Stimulated activated CD4-positive, alpha-beta T cell treated with anti-CD3 and anti-CD28 coated beads, TNF-alpha, amount 100 ng/mL, for 48 hours (primary cell): ENCODE measurements around the gene CRB2.

Experiments used
- DNase-seq, 3 donors: peaks; one replicate each; pipeline ENCODE4 v3.0.0-alpha.2; 2020; ENCODE audit warnings: low read depth in 3 of 3

The CRB2 gene

DNA sequence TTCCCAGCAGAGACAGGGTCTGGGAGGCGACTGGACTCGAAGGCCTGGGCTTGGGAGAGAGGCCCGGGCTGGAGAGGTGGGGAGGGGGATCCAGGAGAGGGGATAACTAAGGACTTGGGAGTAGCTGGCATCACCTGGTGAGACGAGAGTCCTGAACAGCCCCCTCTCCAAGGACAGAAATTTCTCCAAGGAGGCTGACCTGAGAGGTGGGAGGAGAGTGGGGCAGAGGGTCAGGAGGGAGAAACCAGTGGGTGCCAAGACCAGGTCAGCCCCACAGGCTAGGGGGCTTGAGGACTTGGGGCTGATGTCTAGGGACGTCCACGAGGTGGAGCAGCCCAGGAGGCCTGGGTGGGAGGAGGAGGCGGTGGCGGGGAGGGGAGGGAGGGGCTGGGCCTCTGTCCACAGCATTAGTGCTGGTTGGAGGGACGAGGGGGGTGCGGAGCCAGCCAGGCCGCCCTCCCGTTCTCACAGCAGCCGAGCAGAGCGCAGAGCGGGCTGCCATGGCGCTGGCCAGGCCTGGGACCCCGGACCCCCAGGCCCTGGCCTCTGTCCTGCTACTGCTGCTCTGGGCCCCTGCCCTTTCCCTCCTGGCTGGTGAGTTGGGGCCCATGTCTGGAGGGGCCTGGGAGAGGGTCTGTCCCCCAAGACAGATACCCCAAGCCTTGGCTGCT is at the start of gene CRB2:
Gene CRB2, plus strand, starts transcription at position 437 of the 671 bp plus-strand sequence. Its CDS starts 64 bp downstream, at position 501.
- no peak for DNase-seq

- DNase-seq = no peak
Measured at GRCh38 chr9:123309611-123310010, 46.4 kb upstream of the CRB2 start.

- DNase-seq = no peak
Measured at GRCh38 chr9:123310551-123311249, 45.3 kb upstream of the CRB2 start.

GRCh38 chr9:123311250-123311752 is 44.7 kb upstream of the CRB2 start:
- no peak for DNase-seq

DNA sequence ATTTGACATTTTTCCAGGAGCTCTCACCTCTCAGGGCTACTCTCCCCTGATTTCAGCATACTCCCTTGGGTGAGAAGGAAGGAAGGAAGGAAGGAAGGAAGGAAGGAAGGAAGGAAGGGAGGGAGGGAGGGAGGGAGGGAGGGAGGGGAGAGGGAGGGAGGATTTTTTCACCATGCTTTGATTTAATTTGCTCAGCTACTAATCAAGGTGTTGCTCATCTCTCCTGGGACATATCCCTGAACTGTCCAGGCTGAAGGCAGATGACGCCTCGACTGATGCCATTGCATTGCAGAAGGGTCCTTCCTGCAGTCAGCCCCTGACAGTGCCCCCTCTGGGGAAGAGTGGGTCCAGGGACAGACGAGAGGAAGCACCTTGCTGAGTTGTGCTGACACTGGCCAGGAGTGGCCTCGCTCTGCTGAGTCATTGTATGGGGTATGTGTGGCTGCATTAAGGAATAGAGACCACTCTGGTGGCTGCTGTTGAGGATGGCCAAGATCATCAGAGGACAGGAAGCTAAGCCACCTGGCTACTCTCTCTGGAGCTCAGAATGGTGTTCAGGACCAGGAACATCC is 43.6 kb upstream of the CRB2 start:
- DNase-seq = no peak

DNA sequence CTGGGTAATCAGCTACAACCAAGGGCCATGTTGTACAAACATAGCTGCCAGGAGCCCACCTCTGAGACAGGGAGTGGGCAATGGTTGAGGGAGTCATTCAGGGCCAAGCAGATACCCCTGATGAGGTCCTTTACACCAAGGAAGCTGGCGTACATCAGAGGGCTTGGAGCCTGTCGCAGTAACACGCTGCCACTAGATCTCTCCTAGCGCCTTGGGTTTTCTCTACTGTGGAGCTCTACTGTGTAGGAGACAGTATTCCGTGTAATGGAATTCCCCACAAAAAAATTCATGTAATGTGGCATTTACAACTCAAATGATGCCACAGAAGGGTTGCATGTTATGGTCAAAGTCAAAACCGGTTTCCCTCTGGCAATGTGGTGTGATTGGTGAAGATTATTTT is 41.4 kb upstream of the CRB2 start:
- DNase-seq = no peak

GRCh38 chr9:123315635-123316034 is 40.4 kb upstream of the CRB2 start:
- no peak for DNase-seq

DNA sequence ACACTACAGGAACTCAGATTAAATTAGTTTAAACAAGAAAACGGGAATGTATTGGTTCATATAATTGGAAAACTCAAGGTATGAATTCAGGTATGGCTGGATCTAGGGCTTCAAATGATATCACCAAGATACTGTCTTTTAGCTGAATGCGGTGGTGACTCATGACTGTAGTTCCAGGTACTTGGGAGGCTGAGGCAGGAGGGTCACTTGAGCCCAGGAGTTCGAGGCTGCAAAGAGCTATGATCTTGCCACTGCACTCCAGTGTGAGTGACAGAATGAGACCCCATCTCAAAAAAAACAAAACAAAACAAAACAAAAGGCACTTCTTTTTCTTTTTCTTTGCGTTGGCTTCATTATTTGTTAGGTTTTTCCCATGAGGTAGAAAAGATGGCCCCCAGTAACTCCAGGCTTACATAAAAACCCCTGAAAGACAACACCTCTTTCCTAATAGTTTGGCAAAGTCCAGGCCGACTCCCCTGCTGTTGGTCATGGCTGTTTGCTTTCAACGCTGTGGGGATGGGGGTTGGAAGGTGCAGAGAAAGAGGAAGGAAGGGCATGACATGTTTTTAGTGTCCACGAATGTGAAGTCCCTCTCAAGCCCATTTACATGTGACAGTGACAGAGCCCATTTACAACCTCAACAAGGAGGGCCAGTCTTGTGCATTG is 39.8 kb upstream of the CRB2 start:
- DNase-seq = no peak

DNA sequence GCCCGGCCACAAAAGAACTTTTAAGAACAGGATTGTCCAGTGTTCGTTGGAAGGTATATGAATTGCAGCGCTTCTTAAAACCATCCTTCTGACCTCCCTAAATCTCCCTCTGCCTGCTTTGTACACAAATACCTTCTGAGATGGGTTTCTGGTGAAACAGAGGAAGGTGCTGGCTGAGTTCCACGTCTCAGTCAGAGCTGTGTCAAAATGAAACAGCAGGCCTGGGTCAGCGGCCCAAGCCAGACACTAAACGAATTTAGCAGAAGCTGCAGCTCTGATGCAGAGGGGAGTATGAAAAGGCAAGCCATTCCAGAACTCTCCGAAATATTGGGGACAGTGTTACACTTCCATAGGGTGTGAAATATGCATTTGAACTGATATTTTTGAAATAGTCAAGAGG is 37.8 kb upstream of the CRB2 start:
- DNase-seq = no peak

- DNase-seq = no peak
Measured at GRCh38 chr9:123318961-123319421, 37.0 kb upstream of the CRB2 start.

DNA sequence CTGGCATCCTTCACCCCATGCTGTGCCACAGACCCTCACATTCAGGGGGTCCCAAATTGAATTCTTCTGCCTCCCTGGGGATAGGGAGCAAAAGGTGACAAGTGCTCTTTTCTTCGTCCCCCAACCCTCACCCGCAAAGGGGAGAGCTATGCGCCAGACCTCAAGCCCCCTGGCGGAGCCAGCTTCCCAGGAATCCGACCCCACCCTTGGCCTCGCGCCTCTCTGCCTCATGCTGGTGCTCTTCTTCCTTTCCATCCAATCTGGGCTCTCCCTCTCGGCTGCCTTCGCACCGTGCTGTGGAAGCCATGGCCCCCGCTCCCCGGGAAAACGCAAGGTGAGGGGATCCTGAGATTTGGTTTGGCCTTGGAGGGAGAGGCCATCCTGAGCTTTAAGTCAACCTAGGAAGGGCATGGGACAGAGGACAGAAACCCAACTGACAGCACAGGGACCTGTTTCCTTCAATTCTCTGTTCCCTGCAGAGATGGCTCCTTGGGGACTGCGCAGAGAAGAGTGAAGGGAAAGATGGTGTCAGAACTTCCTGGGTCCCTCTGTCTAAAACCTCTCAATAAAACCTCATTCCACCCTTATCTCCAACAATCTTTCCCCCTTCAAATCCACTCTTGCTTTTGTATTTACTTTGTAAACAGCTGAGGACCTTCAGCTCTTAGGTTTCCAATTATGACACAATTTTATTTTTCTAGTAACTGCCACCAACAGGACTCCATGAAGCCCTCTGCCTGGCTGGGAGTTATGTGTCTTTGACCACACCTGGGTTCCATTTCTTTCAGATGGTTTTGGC is 36.3 kb upstream of the CRB2 start:
- no peak for DNase-seq

DNA sequence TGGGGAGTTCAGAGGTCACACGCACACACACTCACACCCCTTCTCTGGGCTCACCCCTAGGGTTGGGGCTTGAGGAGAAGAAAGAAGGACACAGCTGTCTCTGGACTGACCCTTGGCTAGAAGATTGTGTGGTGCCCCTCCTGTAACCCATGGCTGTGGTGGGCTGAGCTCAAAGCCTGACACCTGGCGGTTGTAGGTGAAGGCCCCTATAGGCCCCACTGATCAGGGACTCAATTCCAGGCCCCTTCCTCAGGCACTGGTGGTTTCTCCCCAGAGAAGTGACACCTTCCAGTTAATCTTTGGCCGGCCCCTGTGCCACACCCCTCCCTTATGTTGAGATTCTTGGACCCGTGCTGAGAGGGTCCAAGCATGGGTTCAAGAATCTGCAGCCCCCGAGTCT is 35.2 kb upstream of the CRB2 start:
- no peak for DNase-seq

GRCh38 chr9:123321616-123322272 is 34.3 kb upstream of the CRB2 start:
- no peak for DNase-seq

DNA sequence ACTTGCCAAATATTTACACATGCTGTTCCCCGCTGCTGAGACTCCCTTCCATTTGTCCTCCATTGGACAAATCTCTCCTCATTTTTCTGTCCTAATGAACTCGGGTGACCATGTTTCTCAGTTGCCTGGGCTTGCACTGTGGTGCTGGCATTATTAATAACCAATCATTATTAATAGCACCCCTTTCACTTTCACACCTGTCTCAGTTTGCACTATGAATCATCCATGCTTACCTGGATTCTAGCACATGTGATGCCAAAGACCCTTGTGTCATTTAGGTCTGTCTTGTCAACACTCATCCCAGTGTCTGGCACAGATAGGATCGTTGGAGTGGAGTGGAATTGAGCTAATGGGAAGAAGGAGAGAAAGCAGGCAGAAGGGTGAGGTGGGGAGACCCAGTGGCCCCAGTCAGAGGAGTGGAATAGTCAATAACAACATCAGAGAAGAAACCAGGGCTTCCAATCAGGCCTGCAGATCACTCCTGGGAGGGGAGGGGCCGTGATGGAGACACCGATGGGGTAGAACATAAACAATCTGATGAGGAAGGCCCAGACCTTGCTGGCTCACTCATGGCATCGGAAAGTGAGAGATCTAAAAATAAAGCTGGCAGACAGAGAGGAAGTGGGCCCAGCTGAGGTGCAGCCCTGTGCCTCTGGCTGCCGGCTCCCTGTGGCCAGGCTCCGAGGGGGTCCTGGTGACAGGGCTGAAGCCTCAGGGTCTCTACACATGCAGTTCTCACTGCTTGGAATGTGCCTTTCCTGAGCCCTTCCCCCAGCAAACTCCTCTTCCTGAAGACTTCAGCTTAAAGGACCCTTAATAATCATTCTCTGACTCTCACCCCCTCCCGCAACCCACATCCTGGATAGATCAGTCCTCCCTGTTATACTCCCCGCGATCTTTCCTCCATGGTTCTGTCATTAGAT is 33.5 kb upstream of the CRB2 start:
- peak; percentile 15 to 49 (median 38) for DNase-seq

DNA sequence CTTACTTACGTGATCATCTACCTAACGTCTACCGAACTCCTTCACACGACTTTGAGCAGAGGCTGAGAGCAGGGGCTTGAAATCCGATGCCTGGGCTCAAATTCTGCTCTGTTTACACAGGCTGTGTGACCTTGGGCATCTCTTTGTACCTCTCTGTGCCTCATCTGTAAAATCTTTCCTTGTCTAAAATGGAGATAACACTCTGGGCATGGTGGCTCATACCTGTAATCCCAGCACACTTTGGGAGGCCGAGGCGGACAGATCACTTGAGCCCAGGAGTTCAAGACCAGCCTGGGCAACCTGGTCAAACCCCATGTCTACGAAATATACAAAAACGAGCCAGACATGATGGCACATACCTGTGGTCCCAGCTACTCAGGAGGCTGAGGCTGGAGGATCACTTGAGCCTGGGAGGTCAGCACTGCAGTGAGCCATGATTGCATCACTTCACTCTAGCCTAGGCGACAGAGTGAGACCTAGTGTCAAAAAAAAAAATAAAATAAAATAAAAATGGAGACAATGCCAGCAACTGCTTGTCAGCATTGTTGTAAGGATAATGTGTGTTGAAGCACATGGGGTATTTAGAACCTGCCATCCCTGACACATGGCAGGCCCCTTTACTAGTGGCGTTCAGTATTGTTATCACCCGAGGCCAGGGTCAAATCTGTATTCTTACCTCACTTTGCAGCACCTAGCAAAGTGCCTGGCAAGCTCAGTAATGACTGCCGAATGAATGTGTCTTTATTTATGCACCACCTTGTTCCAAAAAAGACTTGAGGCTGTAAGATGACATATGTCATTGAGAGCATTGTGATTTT is 32.6 kb upstream of the CRB2 start:
- DNase-seq = no peak

DNA sequence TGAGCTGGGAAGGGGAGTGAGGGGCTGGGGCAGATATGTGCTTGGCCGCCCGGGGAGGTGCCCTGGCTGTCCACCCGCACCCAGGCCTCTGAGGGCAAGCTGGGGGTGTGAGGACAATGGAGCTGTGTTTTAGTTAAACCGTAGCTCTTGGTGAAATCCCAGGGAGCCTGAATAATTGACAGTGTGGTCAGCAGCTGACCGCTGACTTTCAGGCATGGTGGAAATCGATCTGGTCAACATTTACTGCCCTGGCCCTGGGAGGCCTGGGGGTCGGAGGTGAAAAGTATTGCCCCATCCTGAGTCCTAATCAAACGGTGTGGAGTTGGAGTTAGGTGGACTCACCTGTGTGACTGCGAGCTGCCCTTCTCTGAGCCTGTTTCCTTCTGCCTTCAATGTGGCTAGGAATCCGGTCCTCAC is 31.2 kb upstream of the CRB2 start:
- no peak for DNase-seq

- no peak for DNase-seq
Measured at GRCh38 chr9:123326187-123326586, 29.8 kb upstream of the CRB2 start.

DNA sequence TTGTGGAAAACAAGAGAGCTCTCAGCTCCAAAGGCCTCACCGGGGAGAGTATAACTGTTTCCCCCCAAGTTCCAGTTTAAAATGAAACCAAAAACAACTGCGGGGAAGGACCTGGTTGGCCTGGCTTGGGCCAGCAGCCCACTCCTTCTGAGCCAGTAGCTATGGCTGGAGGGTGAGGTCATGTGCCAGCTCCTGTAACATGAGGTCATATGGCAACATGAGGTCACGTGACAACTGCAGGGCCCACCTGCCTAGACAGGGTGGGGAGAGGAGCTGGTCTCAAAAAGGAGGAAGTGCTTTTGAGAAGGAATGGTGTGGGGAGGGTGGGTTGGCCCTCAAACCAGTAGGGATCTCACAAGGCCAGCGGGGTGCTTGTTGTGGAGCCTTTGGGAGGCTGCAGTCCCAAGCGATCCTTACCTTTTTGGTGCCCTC is 29.3 kb upstream of the CRB2 start:
- DNase-seq = no peak

DNA sequence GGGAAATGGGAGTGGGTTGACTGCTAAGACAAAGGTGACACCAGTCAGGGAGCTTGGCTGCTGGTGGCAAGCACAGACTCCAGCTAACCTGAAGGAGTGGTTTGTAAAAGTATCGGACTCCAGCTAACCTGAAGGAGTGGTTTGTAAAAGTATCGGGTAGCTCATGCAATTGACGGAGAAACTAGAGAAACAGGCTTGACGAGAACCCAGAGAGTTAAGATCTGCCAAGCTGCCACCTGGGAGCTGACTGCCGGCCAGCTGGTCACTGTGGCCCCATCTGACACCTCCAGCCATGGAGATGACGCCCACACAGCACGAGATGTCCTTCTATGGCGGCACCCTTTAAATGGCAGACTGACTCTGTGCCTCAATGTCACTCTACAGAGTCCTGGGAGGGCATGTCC is 28.3 kb upstream of the CRB2 start:
- DNase-seq = no peak
